GM10266 (cell line): ENCODE measurements around the gene HAUS6.
A peak's percentile ranks its signal among the peaks of the same experiment; 100 is the strongest.
"Not testable (repeated sequence)": the region's sequence is repeated elsewhere in the genome, so short reads cannot be mapped to it uniquely, and the experiment has no call there.

Source experiments
- DNase-seq: peaks from one replicate; pipeline ENCODE4 v3.0.0; 2012; ENCODE audit errors: extremely low spot score
- TF ChIP-seq, protein P1 (sequence below): IDR thresholded peaks from 2 replicates; pipeline ENCODE4 v1.5.1; 2012; ENCODE audit warnings: mild to moderate bottlenecking, low read depth; ENCODE audit not compliant: control insufficient read depth, insufficient read depth; ENCODE audit errors: missing control alignments

Gene HAUS6

DNA sequence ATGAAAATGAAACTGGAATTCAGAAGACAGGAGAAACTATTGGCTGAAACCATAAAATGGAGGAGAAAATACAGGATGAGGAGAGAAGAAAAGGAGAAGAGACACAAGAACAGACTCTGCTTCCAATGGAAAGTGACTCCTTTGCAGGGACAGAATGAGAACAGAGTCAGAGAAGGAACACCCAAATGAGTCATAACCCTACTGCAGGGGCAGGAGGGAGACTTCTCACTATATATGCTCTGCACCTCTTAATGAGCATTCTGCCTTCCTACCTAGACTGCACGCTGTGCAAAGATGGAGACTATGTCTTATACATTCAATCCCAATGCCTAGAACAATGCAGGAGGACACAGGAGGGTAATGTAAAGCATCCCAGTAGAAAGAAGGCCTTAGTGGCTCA lies 71.8 kb downstream of the HAUS6 start:
- TF ChIP-seq, protein P1, sequence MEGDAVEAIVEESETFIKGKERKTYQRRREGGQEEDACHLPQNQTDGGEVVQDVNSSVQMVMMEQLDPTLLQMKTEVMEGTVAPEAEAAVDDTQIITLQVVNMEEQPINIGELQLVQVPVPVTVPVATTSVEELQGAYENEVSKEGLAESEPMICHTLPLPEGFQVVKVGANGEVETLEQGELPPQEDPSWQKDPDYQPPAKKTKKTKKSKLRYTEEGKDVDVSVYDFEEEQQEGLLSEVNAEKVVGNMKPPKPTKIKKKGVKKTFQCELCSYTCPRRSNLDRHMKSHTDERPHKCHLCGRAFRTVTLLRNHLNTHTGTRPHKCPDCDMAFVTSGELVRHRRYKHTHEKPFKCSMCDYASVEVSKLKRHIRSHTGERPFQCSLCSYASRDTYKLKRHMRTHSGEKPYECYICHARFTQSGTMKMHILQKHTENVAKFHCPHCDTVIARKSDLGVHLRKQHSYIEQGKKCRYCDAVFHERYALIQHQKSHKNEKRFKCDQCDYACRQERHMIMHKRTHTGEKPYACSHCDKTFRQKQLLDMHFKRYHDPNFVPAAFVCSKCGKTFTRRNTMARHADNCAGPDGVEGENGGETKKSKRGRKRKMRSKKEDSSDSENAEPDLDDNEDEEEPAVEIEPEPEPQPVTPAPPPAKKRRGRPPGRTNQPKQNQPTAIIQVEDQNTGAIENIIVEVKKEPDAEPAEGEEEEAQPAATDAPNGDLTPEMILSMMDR = no peak
- DNase-seq = no peak

DNA sequence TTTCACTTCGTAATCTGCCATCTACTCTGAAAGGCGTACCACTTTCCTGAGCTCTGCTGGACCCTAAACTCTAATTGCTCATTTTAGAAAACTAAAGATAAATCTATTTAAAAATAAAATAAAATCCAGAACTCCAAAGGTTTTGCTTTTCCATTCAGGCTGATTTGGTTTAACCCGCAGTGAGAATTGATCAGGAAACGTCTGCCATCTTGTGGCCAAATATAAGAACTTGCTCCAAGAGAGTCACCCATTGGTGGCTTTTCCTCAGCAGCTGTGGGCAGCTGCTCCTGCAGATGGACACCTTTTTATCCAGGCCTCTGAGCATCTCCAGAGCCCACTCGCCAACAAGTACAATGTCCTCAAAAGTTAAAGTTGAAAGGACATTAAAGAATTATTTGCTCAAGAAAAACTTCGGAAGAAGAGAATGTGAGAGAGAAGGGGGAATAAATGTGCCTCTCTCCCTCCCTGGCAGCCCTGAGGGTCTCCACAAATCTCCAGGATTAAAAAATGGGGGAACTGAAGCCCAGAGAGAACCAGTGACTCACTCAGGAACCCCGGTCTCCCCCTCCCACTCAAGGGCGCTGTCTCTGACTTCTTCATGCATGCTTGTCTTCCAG lies 73.8 kb downstream of the HAUS6 start:
- peak; percentile 79 for DNase-seq
- TF ChIP-seq, protein P1 = peak; percentile 68

DNA sequence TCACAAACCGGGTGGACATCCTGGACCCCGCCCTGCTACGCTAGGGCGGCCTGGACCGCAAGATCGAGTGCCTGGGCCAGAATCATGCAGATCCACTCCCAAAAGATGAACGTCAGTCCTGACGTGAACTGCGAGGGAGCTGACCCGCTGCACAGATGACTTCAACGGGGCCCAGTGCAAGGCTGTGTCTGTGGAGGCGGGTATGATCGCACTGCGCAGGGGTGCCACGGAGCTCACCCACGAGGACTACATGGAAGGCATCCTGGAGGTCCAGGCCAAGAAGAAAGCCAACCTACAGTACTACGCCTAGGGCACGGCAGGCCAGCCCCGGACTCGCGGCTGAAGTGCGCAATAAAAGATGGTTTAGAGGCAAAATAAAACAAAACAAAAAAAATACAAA lies 74.9 kb downstream of the HAUS6 start:
- TF ChIP-seq, protein P1 = no peak
- no peak for DNase-seq

DNA sequence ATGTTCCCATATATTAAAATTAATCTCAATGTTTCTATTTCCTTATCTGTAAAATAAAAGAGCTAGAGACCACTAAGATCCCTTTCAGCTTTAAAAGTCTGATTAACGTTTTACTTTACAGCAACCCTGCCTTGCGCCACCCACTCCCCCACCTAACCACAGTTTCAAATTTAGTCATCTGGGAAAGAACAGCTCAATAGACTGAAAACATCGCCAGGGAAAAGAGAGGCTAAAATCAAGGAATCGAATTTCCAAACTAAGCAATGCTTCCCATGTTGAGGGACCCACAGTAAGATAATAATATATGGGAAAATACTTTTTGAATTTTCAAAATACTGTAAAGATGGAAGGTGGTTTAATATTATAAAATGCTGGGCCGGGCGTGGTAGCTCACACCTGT lies 76.3 kb downstream of the HAUS6 start:
- TF ChIP-seq, protein P1 = no peak
- DNase-seq = no peak

DNA sequence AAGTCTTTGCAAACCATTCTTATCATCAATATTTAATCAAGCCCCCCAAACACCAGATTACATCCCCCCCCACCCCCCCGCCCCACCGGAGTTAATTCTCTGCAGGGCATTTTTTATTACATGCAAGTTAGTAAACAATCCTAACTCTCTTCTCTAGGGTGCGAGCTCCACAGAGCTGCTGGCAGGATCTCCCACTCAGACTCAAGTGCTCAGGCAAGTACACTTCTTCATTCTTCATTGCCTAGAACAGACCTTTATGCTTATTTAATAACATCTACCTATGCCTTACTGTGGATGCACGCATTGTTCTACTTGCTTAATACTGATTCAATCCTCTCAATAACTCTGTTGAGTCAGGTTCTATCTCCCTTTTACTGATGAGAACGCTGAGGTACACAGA lies 79.6 kb downstream of the HAUS6 start:
- DNase-seq = no peak
- TF ChIP-seq, protein P1 = no peak

DNA sequence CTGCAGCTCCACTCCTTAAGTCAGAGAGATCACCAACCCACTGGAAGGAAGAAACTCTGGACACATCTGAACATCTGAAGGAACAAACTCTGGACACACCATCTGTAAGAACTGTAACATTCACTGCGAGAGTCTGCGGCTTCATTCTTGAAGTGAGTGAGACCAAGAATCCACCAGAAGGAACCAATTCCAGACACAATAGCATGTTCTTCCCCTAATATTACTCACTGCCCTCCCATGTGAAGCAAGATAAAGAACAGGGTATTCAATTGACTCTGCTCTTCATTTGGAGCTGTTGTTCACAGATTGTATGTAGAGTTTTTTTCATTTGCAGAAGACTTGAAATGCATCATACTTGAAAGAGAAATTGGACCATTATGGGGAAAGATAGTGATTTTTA lies 80.5 kb downstream of the HAUS6 start:
- TF ChIP-seq, protein P1 = no peak
- no peak for DNase-seq

DNA sequence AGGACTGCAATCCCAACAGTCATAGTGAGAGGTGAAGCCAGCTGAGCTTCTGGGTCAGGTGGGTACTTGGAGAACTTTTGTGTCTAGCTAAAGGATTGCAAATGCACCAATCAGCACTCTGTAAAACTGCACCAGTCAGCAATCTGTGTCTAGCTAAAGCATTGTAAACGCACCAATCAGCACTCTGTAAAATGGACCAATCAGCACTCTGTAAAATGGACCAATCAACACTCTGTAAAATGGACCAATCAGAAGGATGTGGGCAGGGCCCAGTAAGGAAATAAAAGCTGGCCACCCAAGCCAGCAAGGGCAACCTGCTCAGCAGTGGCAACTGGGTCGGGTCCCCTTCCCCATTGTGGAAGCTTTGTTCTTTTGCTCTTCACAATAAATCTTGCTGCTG lies 81.1 kb downstream of the HAUS6 start:
- DNase-seq = not testable (repeated sequence)

DNA sequence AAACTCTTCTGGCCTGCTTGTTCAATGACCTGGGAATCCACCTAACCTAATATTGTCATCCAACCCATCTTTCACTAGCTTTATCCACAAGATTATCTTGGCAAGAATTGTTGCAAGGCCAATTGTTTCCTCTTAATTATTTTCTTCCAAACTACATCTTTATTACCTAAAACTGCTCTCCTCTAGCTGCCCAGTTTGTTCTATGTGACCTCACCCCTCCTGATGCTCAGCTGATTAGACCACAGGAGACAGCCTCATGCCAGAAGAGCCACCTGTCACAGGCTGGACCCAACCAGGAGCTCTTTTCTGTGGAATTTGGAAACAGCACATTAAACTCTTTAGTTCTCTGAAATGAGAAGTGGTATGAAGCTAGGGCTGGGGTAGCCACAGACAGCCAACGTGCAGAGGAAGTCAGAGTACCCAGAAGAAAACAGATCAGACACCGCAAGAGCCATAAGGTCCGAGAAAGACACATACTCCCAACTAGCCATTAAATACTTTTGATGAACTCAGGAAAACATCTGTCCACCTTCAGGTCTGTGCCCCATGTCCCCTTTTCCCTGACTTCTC lies 81.7 kb downstream of the HAUS6 start:
- no peak for DNase-seq
- TF ChIP-seq, protein P1 = no peak
